CD4-positive, alpha-beta memory T cell (primary cell): ENCODE data around the gene EXTL2. TPM values are rescaled to one million over a fixed set of nuclear protein-coding genes. Genes with fewer than 3 reads are reported as not detected.

Source experiments
- CTCF ChIA-PET: fragments of 350-600 bp; sonication (Branson Sonifier 250); formaldehyde crosslinking; loops from one replicate; lab custom pipeline; 2021; ENCODE audit warnings: inconsistent platforms; ENCODE audit not compliant: partially characterized antibody; lab: Charles Lee
- POLR2A ChIA-PET: fragments of 350-600 bp; sonication (Branson Sonifier 250); formaldehyde crosslinking; loops from one replicate; lab custom pipeline; 2021; ENCODE audit not compliant: partially characterized antibody; lab: Charles Lee
- DNase-seq, 5 donors: peaks; one replicate each; pipeline versions ENCODE4 v3.0.0 to v3.0.0-alpha.2; 2020 to 2022; ENCODE audit warnings: mixed read lengths in 1 of 5
- H3K27ac ChIP-seq: one replicate; pipeline ENCODE4 v1.7.0; 2013; ENCODE audit warnings: low read depth, low read length
- H3K27me3 ChIP-seq: 2 replicates; pipeline ENCODE4 v1.7.0; 2013; ENCODE audit warnings: mild to moderate bottlenecking, low read length, moderate library complexity; ENCODE audit not compliant: insufficient read depth
- H3K36me3 ChIP-seq: 2 replicates; pipeline ENCODE4 v1.7.0; 2013; ENCODE audit warnings: mild to moderate bottlenecking, low read length, moderate library complexity; ENCODE audit not compliant: insufficient read depth
- H3K4me1 ChIP-seq: 2 replicates; pipeline ENCODE4 v1.7.0; 2013; ENCODE audit warnings: mild to moderate bottlenecking, low read length, moderate library complexity; ENCODE audit not compliant: insufficient read depth
- H3K4me3 ChIP-seq, 2 donors: one replicate each; pipeline ENCODE4 v1.7.0; 2013; ENCODE audit warnings: low read length in 2 of 2, mild to moderate bottlenecking in 1 of 2
- H3K9me3 ChIP-seq, 2 donors: one replicate each; pipeline ENCODE4 v1.7.0; 2013; ENCODE audit warnings: low read length in 2 of 2, control low read depth in 1 of 2; ENCODE audit not compliant: control insufficient read depth in 1 of 2
- H3K27ac Mint-ChIP-seq, 7 donors: one replicate each; pipeline ENCODE4 v1.8.0; 2020 to 2021; ENCODE audit warnings: mixed read lengths in 7 of 7, mild to moderate bottlenecking in 6 of 7, inconsistent platforms in 3 of 7, moderate library complexity in 3 of 7
- H3K27me3 Mint-ChIP-seq, 2 donors: one replicate each; pipeline ENCODE4 v1.8.0; 2020 to 2021; ENCODE audit warnings: mixed read lengths in 2 of 2
- H3K36me3 Mint-ChIP-seq, 2 donors: one replicate each; pipeline ENCODE4 v1.8.0; 2020 to 2021; ENCODE audit warnings: mixed read lengths in 2 of 2, inconsistent platforms in 1 of 2, mild to moderate bottlenecking in 1 of 2
- H3K4me1 Mint-ChIP-seq, 4 donors: one replicate each; pipeline ENCODE4 v1.8.0; 2020 to 2021; ENCODE audit warnings: mixed read lengths in 4 of 4, mild to moderate bottlenecking in 1 of 4
- H3K4me3 Mint-ChIP-seq, 8 donors: one replicate each; pipeline ENCODE4 v1.8.0; 2020 to 2021; ENCODE audit warnings: mixed read lengths in 8 of 8, mild to moderate bottlenecking in 7 of 8, moderate library complexity in 6 of 8, inconsistent platforms in 3 of 8
- H3K9me3 Mint-ChIP-seq, 8 donors: one replicate each; pipeline ENCODE4 v1.8.0; 2020 to 2021; ENCODE audit warnings: mixed read lengths in 8 of 8, mild to moderate bottlenecking in 5 of 8, inconsistent platforms in 3 of 8, moderate library complexity in 1 of 8
- intact Hi-C: fragments of 100-400 bp; cut with micrococcal nuclease; formaldehyde crosslinking; loops from one replicate; pipeline ENCODE4 v1.15.1; 2023
- polyA plus RNA-seq, 2 donors: library from polyadenylated mRNA; unstranded; fragments of 300-500 nt; fragmentation: Illumina TruSeq; gene quantifications; one replicate each; pipeline ENCODE4 v1.2.3, GENCODE V29; 2021
- total RNA-seq, 2 experiments: library from RNA; stranded (reverse); gene quantifications; one replicate each; pipeline ENCODE4 v1.2.3, GENCODE V29; 2021

Gene EXTL2
- total and polyA plus RNA-seq, 4 experiments from 2014 or later = 1.5 to 4.2 (median 2.5) TPM

GRCh38 chr1:100926240-100926639, 31.6 kb upstream of the EXTL2 start:
- H3K9me3 Mint-ChIP-seq = peaks cover 0 to 2% (median 0%) of the 10 kb centered on the region in 8 donors
- peaks cover 20 to 22% of the 10 kb centered on the region in 2 donors for H3K36me3 Mint-ChIP-seq
- ChIA-PET CTCF (interaction anchor here (1.6 to 7.8 kb wide), 4 partner anchors 311 to 432 kb away, joined by 5 to 133 read pairs (median 70); partner anchors contain the start of gene S1PR1), POLR2A (interaction anchor here (1.6 to 10.1 kb wide), 11 partner anchors 17 to 383 kb away, joined by 5 to 335 read pairs (median 15); partner anchors contain the start of genes S1PR1 and SLC30A7)
- H3K4me1 Mint-ChIP-seq = peaks cover 29 to 60% (median 42%) of the 10 kb centered on the region in 4 donors
- H3K9me3 ChIP-seq = no peaks in the 10 kb centered on the region
- intact Hi-C loops = loop anchor here (2.0 to 5.0 kb wide), 2 partner anchors 36 to 187 kb away; no protein-coding TSS in a partner anchor
- H3K27me3 ChIP-seq = no peaks in the 10 kb centered on the region
- H3K36me3 ChIP-seq = no peaks in the 10 kb centered on the region
- H3K27ac ChIP-seq = peak overlapping the region; percentile 50
- peak overlapping the region in 5 of 8 donors; percentile 58 to 73 (median 61) for H3K4me3 Mint-ChIP-seq
- H3K4me3 ChIP-seq = no peak overlapping the region
- H3K27me3 Mint-ChIP-seq = no peaks in the 10 kb centered on the region
- H3K4me1 ChIP-seq = peaks cover 86% of the 10 kb centered on the region
- no peak for DNase-seq
- H3K27ac Mint-ChIP-seq = no peak overlapping the region

DNA sequence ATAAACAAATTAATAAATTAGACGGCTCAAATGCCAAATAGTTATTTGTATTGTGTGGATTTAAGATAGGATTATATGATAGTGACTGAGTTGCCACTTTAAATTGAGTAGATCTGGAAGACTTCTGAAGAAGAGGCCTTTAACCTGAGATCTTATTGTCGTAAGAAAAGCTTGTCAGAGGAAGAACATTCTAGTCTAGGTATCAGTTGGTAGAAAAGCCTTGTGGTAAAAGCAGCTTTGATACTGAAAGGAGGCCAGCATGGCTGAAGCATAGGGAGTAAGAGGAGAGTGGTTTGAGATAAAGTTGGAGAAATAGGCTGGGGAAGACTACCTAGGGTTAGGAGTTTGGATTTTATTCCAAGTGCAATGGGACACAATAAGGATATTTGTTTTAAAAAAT, 30.3 kb upstream of the EXTL2 start:
- no peaks in the 10 kb centered on the region for H3K27me3 ChIP-seq
- peak overlapping the region; percentile 14 to 73 (median 44) for H3K4me3 Mint-ChIP-seq
- H3K4me3 ChIP-seq = no peak overlapping the region
- peaks cover 21% of the 10 kb centered on the region in 2 donors for H3K36me3 Mint-ChIP-seq
- peaks cover 77% of the 10 kb centered on the region for H3K4me1 ChIP-seq
- intact Hi-C loops = loop anchor here (5.0 kb wide), 1 partner anchor 37 kb away; no protein-coding TSS in a partner anchor
- peak in 3 of 5 donors; percentile 25 to 35 (median 31) for DNase-seq
- peaks cover 0 to 2% (median 0%) of the 10 kb centered on the region in 8 donors for H3K9me3 Mint-ChIP-seq
- H3K4me1 Mint-ChIP-seq = peaks cover 23 to 57% (median 37%) of the 10 kb centered on the region in 4 donors
- ChIA-PET POLR2A (interaction anchor here (0.6 to 10.1 kb wide), 14 partner anchors 24 to 431 kb away, joined by 3 to 335 read pairs (median 6); partner anchors contain the start of gene S1PR1), CTCF (interaction anchor here (0.7 to 7.8 kb wide), 5 partner anchors 10 to 432 kb away, joined by 3 to 133 read pairs (median 10); partner anchors contain the start of gene S1PR1)
- peak overlapping the region; percentile 50 for H3K27ac ChIP-seq
- no peaks in the 10 kb centered on the region for H3K9me3 ChIP-seq
- peak overlapping the region in 1 of 7 donors; percentile 91 for H3K27ac Mint-ChIP-seq
- no peaks in the 10 kb centered on the region for H3K36me3 ChIP-seq
- H3K27me3 Mint-ChIP-seq = no peaks in the 10 kb centered on the region

DNA sequence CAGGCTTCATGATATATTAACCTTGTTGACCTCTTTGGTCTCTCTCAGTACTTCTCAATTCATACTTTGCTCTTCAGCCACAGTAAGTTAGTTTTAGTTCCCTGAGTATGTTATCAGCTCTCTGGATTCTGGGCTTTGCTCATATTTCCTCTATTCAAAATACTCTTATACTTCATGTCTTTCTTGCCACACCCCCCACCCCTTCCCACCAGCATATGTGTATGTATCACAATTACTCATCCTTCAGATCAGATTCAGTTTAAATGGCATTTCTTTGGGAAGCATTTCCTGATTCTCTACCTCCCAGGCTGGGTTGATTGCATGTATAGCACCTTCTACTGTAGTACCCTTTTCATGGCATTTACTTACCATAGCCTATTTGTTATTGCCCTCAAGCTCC, 29.6 kb upstream of the EXTL2 start:
- Mint-ChIP-seq H3K36me3 (peaks cover 23% of the 10 kb centered on the region in 2 donors), H3K9me3 (peaks cover 0 to 2% (median 0%) of the 10 kb centered on the region in 8 donors), H3K27me3 (no peaks in the 10 kb centered on the region), H3K4me3 (peak overlapping the region in 5 of 8 donors; percentile 32 to 75 (median 70)), H3K27ac (peak overlapping the region in 1 of 7 donors; percentile 91), H3K4me1 (peaks cover 15 to 52% (median 33%) of the 10 kb centered on the region in 4 donors)
- POLR2A ChIA-PET = interaction anchor here (1.0 to 10.1 kb wide), 14 partner anchors 25 to 431 kb away, joined by 3 to 335 read pairs (median 4); partner anchors contain the start of gene S1PR1
- DNase-seq = no peak
- Histone ChIP-seq H3K36me3 (no peaks in the 10 kb centered on the region), H3K27me3 (no peaks in the 10 kb centered on the region), H3K4me1 (peaks cover 69% of the 10 kb centered on the region), H3K4me3 (no peak overlapping the region), H3K27ac (peak overlapping the region; percentile 50), H3K9me3 (no peaks in the 10 kb centered on the region)
- intact Hi-C loops = no loop called here
- CTCF ChIA-PET = interaction anchor here (0.7 to 7.8 kb wide), 6 partner anchors 25 to 433 kb away, joined by 3 to 133 read pairs (median 6); partner anchors contain the start of gene S1PR1

DNA sequence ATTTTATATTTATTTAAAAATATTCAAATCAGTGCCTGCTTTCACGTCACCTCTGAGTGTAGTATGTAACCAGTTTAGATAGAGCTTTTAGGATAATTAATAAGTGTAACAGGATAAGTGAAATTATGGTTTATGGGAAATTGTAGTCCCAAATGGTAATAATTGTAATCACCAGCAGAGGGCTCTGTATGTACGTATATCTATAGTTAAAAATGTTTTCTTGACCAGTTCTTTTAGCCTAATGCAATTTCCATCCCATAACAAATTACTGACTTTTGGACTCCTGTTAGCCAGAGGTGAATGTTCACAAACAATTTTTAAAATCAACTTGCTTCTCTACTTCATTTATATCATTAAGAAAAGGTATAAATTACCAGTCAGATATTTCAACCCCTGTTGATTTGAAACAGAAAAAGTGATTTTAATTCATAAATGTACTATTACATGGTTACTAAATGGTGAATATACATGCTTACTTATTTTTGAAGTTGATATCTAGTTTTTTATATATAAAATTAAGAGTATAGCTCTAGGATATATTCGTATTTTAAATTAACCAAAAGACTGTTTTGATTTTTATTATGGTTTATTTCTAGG, 26.6 kb upstream of the EXTL2 start:
- Histone ChIP-seq H3K9me3 (no peaks in the 10 kb centered on the region), H3K4me1 (peaks cover 39% of the 10 kb centered on the region), H3K4me3 (no peak overlapping the region), H3K27me3 (no peaks in the 10 kb centered on the region), H3K27ac (no peak overlapping the region), H3K36me3 (peaks cover 9% of the 10 kb centered on the region)
- DNase-seq = peak in 4 of 5 donors; percentile 48 to 66 (median 60)
- intact Hi-C loops = loop anchor here (1.0 kb wide), 5 partner anchors 191 to 436 kb away; no protein-coding TSS in a partner anchor
- CTCF ChIA-PET = interaction anchor here (0.5 to 7.8 kb wide), 17 partner anchors 38 to 436 kb away, joined by 3 to 133 read pairs (median 4); partner anchors contain the start of gene S1PR1
- peaks cover 25 to 61% (median 38%) of the 10 kb centered on the region in 4 donors for H3K4me1 Mint-ChIP-seq
- peak overlapping the region; percentile 61 to 91 (median 82) for H3K27ac Mint-ChIP-seq
- H3K27me3 Mint-ChIP-seq = no peaks in the 10 kb centered on the region
- peaks cover 0 to 2% (median 0%) of the 10 kb centered on the region in 8 donors for H3K9me3 Mint-ChIP-seq
- peak overlapping the region in 3 of 8 donors; percentile 24 to 67 (median 39) for H3K4me3 Mint-ChIP-seq
- POLR2A ChIA-PET = interaction anchor here (0.7 to 10.1 kb wide), 8 partner anchors 28 to 389 kb away, joined by 3 to 335 read pairs (median 8); partner anchors contain the start of gene S1PR1
- H3K36me3 Mint-ChIP-seq = peaks cover 40 to 42% of the 10 kb centered on the region in 2 donors

DNA sequence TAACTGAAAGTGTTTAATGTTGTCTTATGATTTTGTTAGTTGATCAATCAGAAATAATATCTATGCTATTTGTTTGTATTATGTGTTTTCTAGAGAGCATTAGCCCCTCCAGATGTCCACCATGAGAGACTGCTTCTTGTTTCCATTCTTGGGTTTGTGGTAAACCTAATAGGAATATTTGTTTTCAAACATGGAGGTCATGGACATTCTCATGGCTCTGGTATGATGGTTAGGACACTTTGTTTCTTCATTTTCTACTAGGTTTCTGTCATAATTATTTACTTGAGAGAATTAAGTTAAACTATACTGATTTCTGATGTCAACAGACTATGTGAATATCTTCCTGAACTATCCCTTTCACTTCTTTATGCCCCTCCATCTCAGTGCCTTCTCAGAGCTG, 17.4 kb upstream of the EXTL2 start:
- no peak for DNase-seq
- Histone ChIP-seq H3K4me3 (no peak overlapping the region), H3K4me1 (no peaks in the 10 kb centered on the region), H3K36me3 (peaks cover 29% of the 10 kb centered on the region), H3K27ac (no peak overlapping the region), H3K9me3 (no peaks in the 10 kb centered on the region), H3K27me3 (no peaks in the 10 kb centered on the region)
- intact Hi-C loops = no loop called here
- CTCF ChIA-PET = interaction anchor here (0.6 to 0.7 kb wide), 2 partner anchors 376 to 466 kb away, joined by 3 read pairs; no protein-coding TSS in a partner anchor
- peak overlapping the region in 1 of 8 donors; percentile 7 for H3K4me3 Mint-ChIP-seq
- H3K9me3 Mint-ChIP-seq = no peaks in the 10 kb centered on the region
- POLR2A ChIA-PET = no interaction called here
- H3K36me3 Mint-ChIP-seq = peaks cover 55 to 71% of the 10 kb centered on the region in 2 donors
- peaks cover 25 to 36% (median 29%) of the 10 kb centered on the region in 4 donors for H3K4me1 Mint-ChIP-seq
- peak overlapping the region in 3 of 7 donors; percentile 8 to 72 (median 18) for H3K27ac Mint-ChIP-seq
- H3K27me3 Mint-ChIP-seq = no peaks in the 10 kb centered on the region

DNA sequence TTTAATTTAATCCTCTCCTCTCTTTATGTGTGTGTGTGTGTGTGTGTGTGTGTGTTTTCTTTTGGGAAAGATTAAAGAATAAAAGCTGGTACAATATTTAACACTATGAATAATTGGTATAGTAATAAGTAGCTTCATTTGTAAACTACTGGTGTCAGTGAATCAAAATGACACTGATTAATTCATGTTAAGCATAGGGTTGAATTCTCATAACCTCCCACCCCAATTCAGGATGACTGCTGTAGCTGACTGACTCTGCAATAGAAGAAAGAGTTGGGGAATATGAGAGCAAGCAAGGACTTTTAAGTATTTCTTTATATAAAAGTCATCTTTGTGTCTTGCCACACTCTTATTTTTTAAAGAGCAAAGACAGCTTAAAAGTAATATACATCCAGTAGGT, 14.4 kb upstream of the EXTL2 start:
- H3K4me3 Mint-ChIP-seq = no peak overlapping the region
- H3K9me3 Mint-ChIP-seq = peaks cover 0 to 7% (median under 1%) of the 10 kb centered on the region in 8 donors
- no peaks in the 10 kb centered on the region for H3K9me3 ChIP-seq

More for the DNA sequence above, 14.4 kb upstream of the EXTL2 start:
- ChIA-PET POLR2A (interaction anchor here (0.6 to 1.8 kb wide), 4 partner anchors 12 to 370 kb away, joined by 3 to 7 read pairs (median 5); partner anchors contain the start of genes EXTL2 and SLC30A7), CTCF (interaction anchor here (0.6 to 1.6 kb wide), 7 partner anchors 111 to 473 kb away, joined by 3 to 7 read pairs (median 4); no protein-coding TSS in a partner anchor)
- H3K36me3 Mint-ChIP-seq = peaks cover 66 to 76% of the 10 kb centered on the region in 2 donors
- intact Hi-C loops = no loop called here
- no peak for DNase-seq
- H3K4me3 ChIP-seq = no peak overlapping the region
- H3K27ac Mint-ChIP-seq = peak overlapping the region in 3 of 7 donors; percentile 5 to 63 (median 24)
- peaks cover 5% of the 10 kb centered on the region for H3K4me1 ChIP-seq
- peaks cover 34% of the 10 kb centered on the region for H3K36me3 ChIP-seq
- H3K27me3 Mint-ChIP-seq = no peaks in the 10 kb centered on the region
- peaks cover 20 to 46% (median 31%) of the 10 kb centered on the region in 4 donors for H3K4me1 Mint-ChIP-seq
- H3K27me3 ChIP-seq = no peaks in the 10 kb centered on the region
- H3K27ac ChIP-seq = no peak overlapping the region
